Psoas muscle (tissue), 8 donors: ENCODE data around the gene TMEM231. TPM values are rescaled to one million over a fixed set of nuclear protein-coding genes. Genes with fewer than 3 reads are reported as not detected.

Experiments
- ATAC-seq, 4 donors: fragments of 200-7000 bp; cut with Tn5 transposase; one replicate each; pipeline ENCODE4 v1.9.1; 2020; ENCODE audit warnings: moderate library complexity in 3 of 4, mild to moderate bottlenecking in 2 of 4
- DNase-seq, 2 donors: peaks; one replicate each; pipeline ENCODE4 v3.0.0-alpha.2; 2020
- H3K27ac ChIP-seq: fragments of 200-600 bp; one replicate; pipeline ENCODE4 v1.8.0; 2022
- H3K27me3 ChIP-seq, 3 donors: fragments of 200-600 bp in 1 of 3; one replicate each; pipeline versions ENCODE4 v1.6.1 to v1.8.0; 2013 to 2022; ENCODE audit warnings: low read length in 2 of 3, mild to moderate bottlenecking in 2 of 3, moderate library complexity in 1 of 3; ENCODE audit not compliant: insufficient read depth in 3 of 3
- H3K36me3 ChIP-seq, 2 donors: fragments of 200-600 bp in 1 of 2; one replicate each; pipeline versions ENCODE4 v1.6.1 to v1.8.0; 2013 to 2022; ENCODE audit warnings: low read depth in 1 of 2, mild to moderate bottlenecking in 1 of 2, moderate library complexity in 1 of 2; ENCODE audit not compliant: insufficient read depth in 1 of 2
- H3K4me1 ChIP-seq: fragments of 200-600 bp; one replicate; pipeline ENCODE4 v1.8.0; 2022
- H3K4me3 ChIP-seq: fragments of 200-600 bp; one replicate; pipeline ENCODE4 v1.8.0; 2022; ENCODE audit warnings: mild to moderate bottlenecking
- H3K9me3 ChIP-seq: fragments of 200-600 bp; one replicate; pipeline ENCODE4 v1.8.0; 2022
- WGBS, 3 donors: extraction: QIAGEN DNeasy Blood & Tissue Kit; methylation state at CpG; one replicate each; pipeline versions ENCODE4 v1.1.6 to v1.1.7; 2013; 5-methylcytosine and 5-hydroxymethylcytosine counted together
- intact Hi-C, 2 donors: fragments of 100-400 bp; cut with DNase I; formaldehyde crosslinking; loops; one replicate each; pipeline versions ENCODE4 v1.11.0 to v1.14.2; 2022
- long read RNA-seq, 2 donors: library from polyadenylated mRNA; unstranded; transcript quantifications; one replicate each; pipeline ENCODE4 v2.0.0, GENCODE V29; 2021
- polyA plus RNA-seq, 3 donors: library from polyadenylated mRNA; stranded (reverse); fragments of 200-250 nt; gene quantifications; one replicate each; pipeline ENCODE4 v1.2.3, GENCODE V29; 2013
- total RNA-seq, 4 donors: library from RNA; stranded (reverse); fragmentation: NEBNext Ultra II Directional in 2 of 4; extraction: Animal tissue kit (Norgen Biotek cat#: 25700) in 2 of 4; gene quantifications; one replicate each; pipeline versions ENCODE4 v1.2.1 to v1.2.4, GENCODE V29; 2021 to 2023
- TF ChIP-seq, protein P1 (sequence below): fragments of 200-600 bp; IDR thresholded peaks from one replicate; pipeline ENCODE4 v1.8.0; 2022; ENCODE audit warnings: antibody characterized with exemption
- donor health status: healthy with polysubstance abuse.
- donor health status: DM: no; HTN: no; CAD: no; lungs with moderate emphysema.
- donor health status: Bipolar disorder and iron deficiency.
- donor health status: healthy.
- donor health status: DM: yes; HTN: yes; CAD: no.
- donor health status: DM: no; HTN: no; CAD: no.
- donor health status: DM: no; HTN: no; CAD: no.
- donor health status: DM: yes; HTN: yes; CAD: no.

Gene TMEM231, protein sequence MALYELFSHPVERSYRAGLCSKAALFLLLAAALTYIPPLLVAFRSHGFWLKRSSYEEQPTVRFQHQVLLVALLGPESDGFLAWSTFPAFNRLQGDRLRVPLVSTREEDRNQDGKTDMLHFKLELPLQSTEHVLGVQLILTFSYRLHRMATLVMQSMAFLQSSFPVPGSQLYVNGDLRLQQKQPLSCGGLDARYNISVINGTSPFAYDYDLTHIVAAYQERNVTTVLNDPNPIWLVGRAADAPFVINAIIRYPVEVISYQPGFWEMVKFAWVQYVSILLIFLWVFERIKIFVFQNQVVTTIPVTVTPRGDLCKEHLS
- total RNA-seq (1 to 10 TPM; 1.8 to 2.6 (median 2.1) TPM), polyA plus RNA-seq (1 to 10 TPM; 2.4 to 4.2 (median 2.7) TPM)
- long read RNA-seq, donor 1, full-length matches to known transcripts: 3 of 4 reads
- long read RNA-seq, donor 1, partial matches to known transcripts: 1 of 4 reads
- long read RNA-seq, donor 1, other reads (novel, unspliced or antisense): 0 of 4 reads
- long read RNA-seq, donor 2, full-length matches to known transcripts: 13 of 17 reads
- long read RNA-seq, donor 2, partial matches to known transcripts: 1 of 17 reads
- long read RNA-seq, donor 2, other reads (novel, unspliced or antisense): 3 of 17 reads

DNA sequence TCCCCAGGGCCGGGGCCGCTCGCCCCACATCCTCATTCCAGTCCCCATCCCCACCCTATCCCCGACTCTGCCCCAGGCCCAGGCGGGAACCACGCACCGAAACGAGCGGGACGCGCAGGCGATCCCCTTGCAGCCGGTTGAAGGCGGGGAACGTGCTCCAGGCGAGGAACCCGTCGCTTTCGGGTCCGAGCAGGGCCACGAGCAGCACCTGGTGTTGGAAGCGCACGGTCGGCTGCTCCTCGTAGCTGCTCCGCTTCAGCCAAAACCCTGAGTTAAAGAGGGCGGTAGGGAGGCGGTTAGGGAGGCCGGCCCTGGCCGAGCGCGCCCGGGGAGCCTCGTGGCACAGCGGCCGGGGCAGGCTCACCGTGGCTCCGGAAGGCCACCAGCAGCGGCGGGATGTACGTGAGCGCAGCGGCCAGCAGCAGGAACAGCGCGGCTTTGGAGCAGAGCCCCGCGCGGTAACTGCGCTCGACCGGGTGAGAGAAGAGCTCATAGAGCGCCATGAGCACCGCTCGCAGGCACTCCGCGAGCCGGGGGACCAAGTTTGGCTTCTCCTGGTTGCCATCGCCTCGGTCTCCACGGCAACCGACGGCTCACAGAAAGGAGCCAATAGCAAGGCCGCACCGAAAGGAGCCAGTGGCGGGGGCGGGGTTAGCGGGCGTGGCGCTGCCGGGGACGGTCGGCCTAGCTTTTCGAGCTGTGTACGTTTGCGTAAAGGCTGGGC, at the start of gene TMEM231:
Gene TMEM231, minus strand, starts transcription at position 546 of the 724 bp plus-strand sequence. Its CDS starts 43 bp downstream, at position 503.
- Histone ChIP-seq H3K9me3 (no peaks in the 10 kb centered on the region), H3K4me1 (peaks cover 5% of the 10 kb centered on the region), H3K27me3 (no peaks in the 10 kb centered on the region), H3K27ac (peak within 1 kb of the TSS; percentile 66), H3K36me3 (no peaks in the 10 kb centered on the region), H3K4me3 (peak within 1 kb of the TSS; percentile 80)
- peak; percentile 97 to 98 (median 98) for ATAC-seq
- TF ChIP-seq, protein P1, sequence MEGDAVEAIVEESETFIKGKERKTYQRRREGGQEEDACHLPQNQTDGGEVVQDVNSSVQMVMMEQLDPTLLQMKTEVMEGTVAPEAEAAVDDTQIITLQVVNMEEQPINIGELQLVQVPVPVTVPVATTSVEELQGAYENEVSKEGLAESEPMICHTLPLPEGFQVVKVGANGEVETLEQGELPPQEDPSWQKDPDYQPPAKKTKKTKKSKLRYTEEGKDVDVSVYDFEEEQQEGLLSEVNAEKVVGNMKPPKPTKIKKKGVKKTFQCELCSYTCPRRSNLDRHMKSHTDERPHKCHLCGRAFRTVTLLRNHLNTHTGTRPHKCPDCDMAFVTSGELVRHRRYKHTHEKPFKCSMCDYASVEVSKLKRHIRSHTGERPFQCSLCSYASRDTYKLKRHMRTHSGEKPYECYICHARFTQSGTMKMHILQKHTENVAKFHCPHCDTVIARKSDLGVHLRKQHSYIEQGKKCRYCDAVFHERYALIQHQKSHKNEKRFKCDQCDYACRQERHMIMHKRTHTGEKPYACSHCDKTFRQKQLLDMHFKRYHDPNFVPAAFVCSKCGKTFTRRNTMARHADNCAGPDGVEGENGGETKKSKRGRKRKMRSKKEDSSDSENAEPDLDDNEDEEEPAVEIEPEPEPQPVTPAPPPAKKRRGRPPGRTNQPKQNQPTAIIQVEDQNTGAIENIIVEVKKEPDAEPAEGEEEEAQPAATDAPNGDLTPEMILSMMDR: no peak
- DNase-seq: peak; percentile 98
- 0 to 1% (median 1%) methylated on average over 65 to 75 of the region's 75 CpGs for WGBS, 3 donors
- intact Hi-C loops: no loop called here

DNA sequence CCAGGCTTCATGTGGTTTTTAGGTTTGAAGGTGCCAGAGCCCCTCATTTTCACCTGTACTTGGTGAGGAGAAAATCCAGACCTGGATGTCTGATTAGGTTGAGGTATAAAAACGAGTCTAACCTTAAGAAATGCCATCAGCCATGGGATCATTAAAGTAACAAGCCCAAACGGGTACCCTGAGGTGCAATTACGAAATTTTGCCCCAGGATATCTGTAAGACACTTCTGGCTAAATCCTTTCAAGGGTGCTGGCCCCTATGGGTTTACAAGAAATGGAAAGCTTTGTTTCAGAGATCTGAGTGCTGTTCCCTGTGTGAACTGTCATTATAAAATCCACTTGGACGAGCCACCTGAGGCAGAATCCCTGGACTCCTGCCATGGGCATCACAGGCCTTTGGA, 47.2 kb upstream of the TMEM231 start:
- no peak for ATAC-seq
- WGBS, 3 donors: 89 to 93% (median 91%) methylated on average over 4 of the region's 4 CpGs
- Histone ChIP-seq H3K4me3 (no peak overlapping the region), H3K27ac (no peak overlapping the region), H3K4me1 (no peaks in the 10 kb centered on the region), H3K27me3 (no peaks in the 10 kb centered on the region), H3K9me3 (no peaks in the 10 kb centered on the region), H3K36me3 (peaks cover 19 to 95% of the 10 kb centered on the region in 2 donors)
- TF ChIP-seq, protein P1: no peak
- DNase-seq: no peak
- intact Hi-C loops: no loop called here

DNA sequence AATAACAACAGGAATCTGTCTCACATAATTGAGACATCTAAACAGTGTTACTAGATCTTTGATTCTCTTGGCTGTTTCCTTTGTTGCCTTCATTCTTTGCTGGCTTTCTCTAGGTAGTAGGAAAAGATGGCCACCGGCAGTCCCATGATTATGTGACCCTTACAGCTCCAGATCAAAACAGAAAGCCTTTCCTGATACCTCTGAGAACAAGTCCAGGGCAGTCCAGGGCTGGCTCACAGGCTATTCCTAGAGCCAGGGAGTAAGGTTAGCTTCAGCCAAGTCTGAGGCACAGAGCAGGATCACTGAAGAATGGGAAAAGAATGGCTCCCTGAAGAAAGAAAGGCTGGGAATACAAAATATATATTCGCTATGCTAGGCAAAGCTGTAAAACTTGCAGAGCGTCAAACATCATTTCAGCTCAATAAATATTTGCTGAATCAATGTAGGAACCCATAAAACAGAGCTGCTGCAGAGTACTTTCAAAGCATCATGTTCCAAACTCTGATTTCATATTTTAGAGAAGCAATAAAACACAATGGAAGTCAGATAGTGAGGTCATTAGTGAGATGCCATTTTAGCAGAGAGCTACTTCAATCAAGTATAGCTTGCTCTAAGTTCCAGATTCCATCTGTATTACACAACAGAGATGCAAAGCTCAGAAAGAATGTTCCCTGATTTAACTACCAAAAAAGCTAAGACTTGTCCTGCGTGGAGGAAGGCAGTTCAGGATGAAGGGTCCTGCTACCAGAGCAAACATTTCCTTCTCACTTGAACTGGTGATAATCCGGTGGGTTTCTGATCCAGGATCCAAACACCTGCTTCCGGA, 43.6 kb upstream of the TMEM231 start:
- H3K9me3 ChIP-seq: no peaks in the 10 kb centered on the region
- TF ChIP-seq, protein P1: no peak
- WGBS, 3 donors: 87 to 92% (median 91%) methylated on average over 6 of the region's 6 CpGs
- no peak overlapping the region for H3K4me3 ChIP-seq
- no peaks in the 10 kb centered on the region for H3K27me3 ChIP-seq
- intact Hi-C loops: no loop called here
- H3K36me3 ChIP-seq: peaks cover 11 to 67% of the 10 kb centered on the region in 2 donors
- no peak for DNase-seq
- H3K4me1 ChIP-seq: peaks cover 3% of the 10 kb centered on the region
- no peak overlapping the region for H3K27ac ChIP-seq
- ATAC-seq: peak in 1 of 4 donors; percentile 62
